GM19467 (cell line): ENCODE data around the gene RANBP17.
"Not testable (repeated sequence)": the region's sequence is repeated elsewhere in the genome, so short reads cannot be mapped to it uniquely, and the experiment has no call there.

Experiments used
- ATAC-seq: cut with Tn5 transposase; IDR thresholded peaks from one replicate; pipeline ENCODE4 v1.9.1; 2021; ENCODE audit warnings: mild to moderate bottlenecking, moderate library complexity; ENCODE audit not compliant: unreplicated experiment

The RANBP17 gene

GRCh38 chr5:170861917-170862766, at the start of gene RANBP17:
Gene RANBP17, plus strand, starts transcription at chr5:170862018.
- ATAC-seq: no peak

GRCh38 chr5:170813231-170813630, 48.6 kb upstream of the RANBP17 start:
- no peak for ATAC-seq

- no peak for ATAC-seq
Observed at GRCh38 chr5:170817195-170817594, 44.6 kb upstream of the RANBP17 start.

GRCh38 chr5:170818232-170818631, 43.6 kb upstream of the RANBP17 start:
- no peak for ATAC-seq

GRCh38 chr5:170819824-170820223, 42.0 kb upstream of the RANBP17 start:
- no peak for ATAC-seq

- no peak for ATAC-seq
Observed at GRCh38 chr5:170821257-170821800, 40.5 kb upstream of the RANBP17 start.

GRCh38 chr5:170826117-170826516, 35.7 kb upstream of the RANBP17 start:
- no peak for ATAC-seq

- no peak for ATAC-seq
Observed at GRCh38 chr5:170832241-170832640, 29.6 kb upstream of the RANBP17 start.

GRCh38 chr5:170833981-170834380, 27.8 kb upstream of the RANBP17 start:
- ATAC-seq: not testable (repeated sequence)

GRCh38 chr5:170836226-170836625, 25.6 kb upstream of the RANBP17 start:
- no peak for ATAC-seq

- peak; percentile 61 for ATAC-seq
Observed at GRCh38 chr5:170843870-170844269, 17.9 kb upstream of the RANBP17 start.

- ATAC-seq: no peak
Observed at GRCh38 chr5:170844651-170845050, 17.2 kb upstream of the RANBP17 start.

GRCh38 chr5:170846416-170846815, 15.4 kb upstream of the RANBP17 start:
- no peak for ATAC-seq

GRCh38 chr5:170846846-170847245, 15.0 kb upstream of the RANBP17 start:
- ATAC-seq: no peak

- no peak for ATAC-seq
Observed at GRCh38 chr5:170848033-170848432, 13.8 kb upstream of the RANBP17 start.

GRCh38 chr5:170849374-170849773, 12.4 kb upstream of the RANBP17 start:
- no peak for ATAC-seq

- ATAC-seq: no peak
Observed at GRCh38 chr5:170854566-170854965, 7.3 kb upstream of the RANBP17 start.

GRCh38 chr5:170857066-170857465, 4.8 kb upstream of the RANBP17 start:
- ATAC-seq: no peak

GRCh38 chr5:170860415-170860814, 1.4 kb upstream of the RANBP17 start:
- ATAC-seq: no peak

- no peak for ATAC-seq
Observed at GRCh38 chr5:170860818-170861666, 776 bp upstream of the RANBP17 start.

GRCh38 chr5:170861667-170861916, 226 bp upstream of the RANBP17 start:
- no peak for ATAC-seq

GRCh38 chr5:170863646-170864045, 1.8 kb downstream of the RANBP17 start:
- no peak for ATAC-seq
